Activated T-cell treated with anti-CD3 and anti-CD28 coated beads, Interleukin-2, amount 50 U/mL, for 72 hours (primary cell): Measurements from ENCODE around the gene BIN2. TPM values are rescaled to one million over a fixed set of nuclear protein-coding genes. Genes with fewer than 3 reads are reported as not detected.

Experiments
- ATAC-seq, 2 donors: fragments of 150-1000 bp; cut with Tn5 transposase; replicated peaks in 1 of 2; 2 replicates each; pipeline ENCODE4 v1.10.0; 2021; ENCODE audit warnings: moderate library complexity in 2 of 2, mild to moderate bottlenecking in 1 of 2
- DNase-seq, 2 donors: peaks; one replicate each; pipeline ENCODE4 v3.0.0; 2021 to 2022; ENCODE audit warnings: mixed read lengths in 1 of 2
- H3K27ac Mint-ChIP-seq: one replicate; pipeline ENCODE4 v1.8.0; 2022; ENCODE audit warnings: mild to moderate bottlenecking, moderate library complexity, mixed read lengths
- H3K27me3 Mint-ChIP-seq: one replicate; pipeline ENCODE4 v1.8.0; 2022; ENCODE audit warnings: low read depth, mixed read lengths
- H3K36me3 Mint-ChIP-seq, 2 donors: one replicate each; pipeline ENCODE4 v1.8.0; 2022; ENCODE audit warnings: mixed read lengths in 2 of 2, mild to moderate bottlenecking in 1 of 2; ENCODE audit not compliant: insufficient read depth in 2 of 2
- H3K4me1 Mint-ChIP-seq: one replicate; pipeline ENCODE4 v1.8.0; 2022; ENCODE audit warnings: low read depth, mixed read lengths
- H3K4me3 Mint-ChIP-seq, 2 donors: one replicate each; pipeline ENCODE4 v1.8.0; 2022; ENCODE audit warnings: mild to moderate bottlenecking in 2 of 2, mixed read lengths in 2 of 2, moderate library complexity in 2 of 2
- H3K9me3 Mint-ChIP-seq, 2 donors: one replicate each; pipeline ENCODE4 v1.8.0; 2022; ENCODE audit warnings: mixed read lengths in 2 of 2
- total RNA-seq, 2 donors: library from RNA; stranded (reverse); gene quantifications; one replicate each; pipeline ENCODE4 v1.2.3, GENCODE V29; 2022

Gene BIN2
- total RNA-seq, 2 donors from 2014 or later: 102 to 104 TPM

DNA sequence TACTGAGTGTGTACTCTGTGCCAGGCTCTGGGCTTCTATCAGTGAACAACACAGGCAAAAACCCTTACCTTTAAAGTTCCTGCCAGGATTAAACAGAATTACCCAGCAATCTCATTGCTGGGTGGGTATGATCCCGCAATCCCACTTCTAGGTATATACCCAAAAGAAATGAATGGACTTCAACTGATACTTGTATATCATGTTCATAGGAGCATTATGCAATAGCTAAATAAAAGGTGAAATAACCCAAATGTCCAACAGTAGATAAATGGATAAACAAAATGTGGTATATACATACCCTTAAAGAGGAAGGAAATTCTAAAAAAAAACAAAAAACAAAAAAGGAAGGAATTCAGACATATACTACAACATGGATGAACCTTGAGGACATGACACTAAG, 70.7 kb downstream of the BIN2 start:
- no peak overlapping the region for H3K4me3 Mint-ChIP-seq
- no peaks in the 10 kb centered on the region for H3K27me3 Mint-ChIP-seq
- no peaks in the 10 kb centered on the region for H3K36me3 Mint-ChIP-seq
- peaks cover 5% of the 10 kb centered on the region for H3K4me1 Mint-ChIP-seq
- ATAC-seq (no peak), DNase-seq (no peak)
- no peak overlapping the region for H3K27ac Mint-ChIP-seq
- H3K9me3 Mint-ChIP-seq: no peaks in the 10 kb centered on the region

DNA sequence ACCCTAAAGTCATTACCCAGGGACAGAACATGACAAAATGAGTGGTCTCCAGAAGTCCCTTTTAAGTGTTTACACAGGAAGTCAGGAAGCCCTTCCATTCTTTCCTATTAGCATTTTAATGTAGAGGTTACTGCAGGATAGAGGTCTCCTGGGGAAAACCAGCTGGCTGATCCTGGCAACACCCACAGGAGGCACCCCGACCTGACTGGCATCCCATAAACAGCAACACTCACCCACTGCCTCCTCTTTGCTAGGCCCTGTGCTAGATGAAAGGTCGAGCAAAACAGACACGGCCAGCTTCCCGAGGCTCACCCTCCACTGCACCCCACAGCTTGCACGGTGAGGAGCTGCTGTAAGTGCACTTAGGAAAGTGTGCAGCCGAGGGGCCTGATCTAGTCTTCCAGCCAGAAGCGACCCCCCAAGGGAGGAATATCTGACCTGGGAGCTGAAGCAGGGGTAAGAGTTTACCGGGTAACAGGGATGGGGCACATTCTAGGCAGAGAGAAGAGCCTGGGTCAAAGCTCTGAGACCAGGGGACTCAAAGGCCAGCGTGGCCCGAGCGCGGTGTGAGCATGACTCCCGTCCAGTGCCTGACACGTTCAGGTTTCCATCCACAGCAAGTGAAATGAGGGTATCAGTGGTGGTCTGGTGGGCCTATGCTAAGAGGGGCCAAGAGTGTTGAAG, 76.3 kb downstream of the BIN2 start:
- Mint-ChIP-seq H3K36me3 (peaks cover 8 to 10% of the 10 kb centered on the region in 2 donors), H3K27me3 (no peaks in the 10 kb centered on the region), H3K4me1 (peaks cover 35% of the 10 kb centered on the region), H3K27ac (peak overlapping the region; percentile 70), H3K4me3 (peak overlapping the region in 1 of 2 donors; percentile 27), H3K9me3 (no peaks in the 10 kb centered on the region)
- ATAC-seq (no peak), DNase-seq (no peak)

DNA sequence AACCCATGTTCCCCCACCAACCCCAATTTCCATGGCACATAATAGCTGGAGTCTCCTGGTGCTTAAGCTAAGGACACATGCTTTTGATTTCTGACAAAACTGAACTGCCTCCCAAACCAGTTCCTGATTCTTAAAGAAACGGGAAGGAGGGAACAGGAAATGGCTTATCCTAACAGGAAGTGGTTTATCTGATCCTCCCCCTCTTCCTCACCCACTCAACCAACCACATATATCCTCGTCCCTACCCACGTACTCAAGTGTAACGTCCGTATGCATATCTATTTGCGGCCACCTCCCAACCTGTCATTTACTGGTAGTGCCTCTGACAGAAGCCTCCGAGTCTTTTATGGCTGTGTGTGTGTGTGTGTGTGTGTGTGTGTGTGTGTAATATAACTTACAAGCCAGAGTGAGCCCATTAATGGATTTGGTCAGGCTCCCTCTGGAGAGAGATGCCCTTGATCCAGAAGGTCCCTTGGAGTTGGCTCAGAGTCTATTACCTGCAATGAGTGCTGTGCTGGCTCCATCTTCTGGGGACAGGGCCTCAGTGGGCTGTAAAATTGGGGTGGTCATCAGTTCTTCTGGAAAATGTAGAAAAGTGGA, 77.6 kb downstream of the BIN2 start:
- H3K36me3 Mint-ChIP-seq: peaks cover 9 to 20% of the 10 kb centered on the region in 2 donors
- peak overlapping the region; percentile 27 for H3K27ac Mint-ChIP-seq
- peaks cover 45% of the 10 kb centered on the region for H3K4me1 Mint-ChIP-seq
- peak overlapping the region; percentile 42 to 48 for H3K4me3 Mint-ChIP-seq
- DNase-seq: peak; percentile 19 to 36
- peak; percentile 63 to 78 for ATAC-seq
- no peaks in the 10 kb centered on the region for H3K9me3 Mint-ChIP-seq
- H3K27me3 Mint-ChIP-seq: no peaks in the 10 kb centered on the region

DNA sequence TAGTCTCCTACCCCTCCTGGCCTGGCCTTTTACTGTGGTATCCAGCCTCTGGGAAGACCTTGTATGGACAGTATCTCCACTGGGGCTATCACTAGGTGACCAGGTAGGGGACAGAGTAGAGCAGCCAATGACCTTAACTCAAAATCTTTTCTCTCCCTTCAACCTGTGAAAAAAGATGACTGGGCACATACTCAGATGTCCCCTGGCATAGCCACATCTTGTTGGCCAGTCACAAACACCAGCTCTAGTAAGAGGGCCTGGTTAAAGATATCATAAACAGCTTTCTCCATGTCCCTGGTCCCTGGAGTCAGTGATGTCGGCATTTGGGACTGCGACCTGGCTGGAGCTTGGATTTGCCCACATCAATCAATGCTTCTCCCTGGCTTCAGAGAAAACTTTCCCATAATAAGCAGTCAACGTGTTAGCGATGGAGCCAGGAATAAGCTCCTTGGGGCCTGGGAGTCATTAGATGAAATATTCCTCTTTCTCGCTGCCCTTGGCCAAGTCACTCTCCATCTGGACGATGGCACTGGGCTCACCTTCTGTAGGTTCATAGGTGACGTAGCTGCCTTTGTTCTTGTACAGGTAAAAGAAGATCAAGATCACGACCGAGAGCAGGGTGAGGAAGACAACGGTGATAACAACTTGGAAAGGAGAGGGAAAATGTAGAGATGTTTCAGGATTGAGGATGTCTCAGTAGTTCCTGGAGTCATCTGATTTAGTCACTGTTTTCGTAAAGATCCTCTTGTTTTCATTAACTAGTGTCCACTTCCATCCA, 78.3 kb downstream of the BIN2 start:
- peaks cover 9 to 27% of the 10 kb centered on the region in 2 donors for H3K36me3 Mint-ChIP-seq
- H3K27me3 Mint-ChIP-seq: no peaks in the 10 kb centered on the region
- peak in 1 of 2 donors; percentile 10 for ATAC-seq
- DNase-seq: no peak
- H3K4me3 Mint-ChIP-seq: peak overlapping the region; percentile 42 to 48
- H3K27ac Mint-ChIP-seq: peak overlapping the region; percentile 27
- H3K9me3 Mint-ChIP-seq: no peaks in the 10 kb centered on the region
- peaks cover 52% of the 10 kb centered on the region for H3K4me1 Mint-ChIP-seq

DNA sequence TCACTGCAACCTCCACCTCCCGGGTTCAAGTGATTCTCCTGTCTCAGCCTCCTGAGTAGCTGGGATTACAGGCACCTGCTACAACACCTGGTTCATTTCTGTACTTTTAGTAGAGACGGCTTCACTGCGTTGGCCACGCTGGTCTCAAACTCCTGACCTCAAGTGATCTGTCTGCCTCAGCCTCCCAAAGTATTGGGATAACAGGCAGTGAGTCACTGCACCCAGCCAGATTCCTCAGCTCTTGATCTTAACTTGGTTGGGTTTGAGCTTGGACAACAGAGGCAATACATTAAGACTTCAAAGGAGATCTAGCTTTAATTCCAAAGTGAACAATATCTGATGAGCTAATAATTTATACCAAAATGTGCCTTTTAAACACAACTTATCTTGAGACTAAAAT, 79.7 kb downstream of the BIN2 start:
- Mint-ChIP-seq H3K4me1 (peaks cover 64% of the 10 kb centered on the region), H3K27me3 (no peaks in the 10 kb centered on the region), H3K36me3 (peaks cover 11 to 32% of the 10 kb centered on the region in 2 donors), H3K27ac (no peak overlapping the region), H3K9me3 (no peaks in the 10 kb centered on the region), H3K4me3 (no peak overlapping the region)
- no peak for DNase-seq
- no peak for ATAC-seq

DNA sequence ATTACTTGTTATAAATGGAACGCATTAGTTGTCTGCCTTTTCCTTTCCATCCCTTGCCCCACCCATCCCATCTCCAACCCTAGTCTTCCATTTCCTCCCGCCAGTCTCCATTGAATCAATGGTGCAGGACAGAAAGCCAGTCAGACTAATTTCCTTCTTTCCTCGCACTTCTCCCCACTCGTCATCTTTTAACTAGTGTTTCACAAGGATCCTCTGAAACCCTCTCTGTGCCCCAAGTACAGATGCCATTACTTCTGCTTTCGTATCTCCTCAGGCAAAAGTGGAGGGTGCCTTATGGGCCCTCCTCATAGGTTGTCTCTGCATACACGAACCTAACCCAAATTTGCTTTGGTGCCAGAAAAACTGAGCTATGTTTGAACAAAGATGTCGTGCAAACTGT, 81.1 kb downstream of the BIN2 start:
- H3K4me3 Mint-ChIP-seq: no peak overlapping the region
- ATAC-seq: no peak
- peaks cover 70% of the 10 kb centered on the region for H3K4me1 Mint-ChIP-seq
- H3K27ac Mint-ChIP-seq: peak overlapping the region; percentile 3
- DNase-seq: no peak
- no peaks in the 10 kb centered on the region for H3K9me3 Mint-ChIP-seq
- no peaks in the 10 kb centered on the region for H3K27me3 Mint-ChIP-seq
- peaks cover 12 to 34% of the 10 kb centered on the region in 2 donors for H3K36me3 Mint-ChIP-seq

DNA sequence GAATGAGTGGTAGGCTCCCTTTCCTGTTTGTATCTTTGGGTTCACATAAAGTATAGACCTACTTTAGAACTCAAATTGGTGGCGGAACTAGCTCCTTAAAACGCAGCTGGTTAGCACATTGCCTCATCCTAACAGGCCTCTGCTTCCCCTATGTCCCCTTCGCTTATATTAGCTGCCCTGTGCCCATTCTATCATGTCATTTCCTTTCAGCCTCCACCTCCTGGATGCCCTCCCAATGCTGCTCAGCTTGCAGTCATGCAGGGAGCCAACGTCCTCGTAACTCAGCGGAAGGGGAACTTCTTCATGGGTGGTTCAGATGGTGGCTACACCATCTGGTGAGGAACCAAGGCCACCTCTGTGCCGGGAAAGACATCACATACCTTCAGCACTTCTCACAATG, 81.9 kb downstream of the BIN2 start:
- Mint-ChIP-seq H3K4me1 (peaks cover 66% of the 10 kb centered on the region), H3K27ac (no peak overlapping the region), H3K36me3 (peaks cover 12 to 34% of the 10 kb centered on the region in 2 donors), H3K4me3 (no peak overlapping the region), H3K27me3 (no peaks in the 10 kb centered on the region), H3K9me3 (no peaks in the 10 kb centered on the region)
- no peak for DNase-seq
- no peak for ATAC-seq

DNA sequence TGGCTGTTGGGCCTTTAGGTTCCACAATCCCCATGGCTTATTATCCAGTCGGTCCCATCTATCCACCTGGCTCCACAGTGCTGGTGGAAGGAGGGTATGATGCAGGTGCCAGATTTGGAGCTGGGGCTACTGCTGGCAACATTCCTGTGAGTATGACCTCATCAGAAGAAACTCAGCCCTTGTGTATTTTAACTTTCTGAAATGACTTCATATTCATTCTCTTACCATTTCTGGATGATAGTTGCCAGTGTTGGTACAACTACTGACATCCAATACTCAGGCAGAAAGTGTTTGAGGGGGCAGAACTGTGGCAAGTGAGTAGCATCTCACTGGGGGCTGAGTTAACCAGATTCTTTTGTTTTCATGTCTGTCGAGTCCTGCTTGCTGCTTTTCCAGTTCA, 83.0 kb downstream of the BIN2 start:
- peak overlapping the region; percentile 86 for H3K27ac Mint-ChIP-seq
- no peak for DNase-seq
- no peaks in the 10 kb centered on the region for H3K27me3 Mint-ChIP-seq
- H3K4me1 Mint-ChIP-seq: peaks cover 54% of the 10 kb centered on the region
- peaks cover 11 to 34% of the 10 kb centered on the region in 2 donors for H3K36me3 Mint-ChIP-seq
- H3K9me3 Mint-ChIP-seq: no peaks in the 10 kb centered on the region
- ATAC-seq: no peak
- H3K4me3 Mint-ChIP-seq: peak overlapping the region; percentile 96

DNA sequence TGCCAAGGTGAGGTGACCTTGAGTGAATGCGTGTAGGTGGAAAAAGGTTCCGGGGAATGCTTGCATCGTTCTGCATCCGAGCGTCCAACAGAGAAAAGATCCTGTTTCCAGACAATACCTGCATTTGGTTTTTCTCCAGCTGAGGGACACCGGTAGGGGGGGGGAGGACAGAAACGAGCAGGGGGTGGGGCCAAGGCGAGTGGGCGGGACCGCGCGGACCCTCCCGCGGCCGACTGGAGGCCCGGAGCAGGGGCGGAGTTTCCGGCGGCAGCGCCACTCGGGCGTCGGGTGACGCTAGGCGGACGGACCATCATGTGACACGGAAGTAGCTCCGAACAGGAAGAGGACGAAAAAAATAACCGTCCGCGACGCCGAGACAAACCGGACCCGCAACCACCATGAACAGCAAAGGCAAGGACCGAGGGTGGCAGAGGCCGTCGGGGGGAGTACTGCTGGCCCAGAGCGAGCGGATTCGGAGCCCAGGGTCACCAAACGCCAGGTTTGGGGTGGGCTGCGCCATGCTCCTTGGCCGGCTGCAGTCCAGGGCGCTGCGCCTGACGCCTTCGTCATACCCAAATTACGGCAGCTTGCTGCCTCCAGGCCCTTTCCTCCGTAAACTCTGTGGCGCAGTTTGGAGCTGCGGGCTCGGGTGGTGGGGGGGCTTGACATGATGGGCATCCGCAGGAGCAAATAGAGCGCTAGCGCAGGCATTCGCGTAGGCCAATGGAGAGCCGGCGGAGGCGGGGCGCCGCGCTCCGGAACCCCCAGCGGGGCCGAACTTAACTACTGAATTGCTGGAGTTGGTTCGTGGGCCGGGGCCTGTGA, 85.3 kb downstream of the BIN2 start, which contains the start of gene DAZAP2:
TSS of gene DAZAP2 (plus strand) at position 317 of the 825 bp plus-strand sequence. CDS start at position 399, 82 bp downstream.
- peaks cover 44% of the 10 kb centered on the region for H3K4me1 Mint-ChIP-seq
- ATAC-seq (peak; percentile 94 to 95), DNase-seq (peak; percentile 95 to 97)
- H3K9me3 Mint-ChIP-seq: no peaks in the 10 kb centered on the region
- H3K27ac Mint-ChIP-seq: peak within 1 kb of the TSS; percentile 96
- H3K27me3 Mint-ChIP-seq: no peaks in the 10 kb centered on the region
- peak within 1 kb of the TSS; percentile 96 for H3K4me3 Mint-ChIP-seq
- H3K36me3 Mint-ChIP-seq: peaks cover 8 to 28% of the 10 kb centered on the region in 2 donors

DNA sequence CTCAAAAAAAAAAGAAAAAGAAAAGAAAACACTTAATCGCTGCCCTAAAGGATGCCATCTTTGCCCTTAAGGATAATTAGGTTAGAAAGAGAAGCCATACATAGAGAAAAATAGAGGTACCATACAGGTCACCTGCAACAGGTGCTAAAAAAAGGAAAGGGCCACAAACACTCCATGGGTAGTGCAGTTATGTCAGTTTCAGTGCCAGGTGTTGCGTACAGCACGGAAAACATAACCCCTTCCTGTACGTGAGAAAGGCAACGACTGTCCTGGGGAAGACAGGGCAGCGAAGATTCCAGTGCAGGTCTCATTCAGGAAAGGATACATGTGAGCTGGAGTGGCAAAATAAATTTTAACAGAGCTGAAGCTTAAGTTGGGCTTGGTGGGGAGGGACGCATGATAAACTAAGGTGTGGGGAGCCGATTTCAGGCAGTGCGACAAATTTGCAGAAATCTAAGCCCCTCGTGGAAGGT, 85.9 kb downstream of the BIN2 start:
- peak overlapping the region; percentile 96 for H3K27ac Mint-ChIP-seq
- peak overlapping the region; percentile 96 for H3K4me3 Mint-ChIP-seq
- peaks cover 8 to 28% of the 10 kb centered on the region in 2 donors for H3K36me3 Mint-ChIP-seq
- DNase-seq: peak in 1 of 2 donors; percentile 14
- peak in 1 of 2 donors; percentile 1 for ATAC-seq
- H3K4me1 Mint-ChIP-seq: peaks cover 42% of the 10 kb centered on the region
- H3K27me3 Mint-ChIP-seq: no peaks in the 10 kb centered on the region
- no peaks in the 10 kb centered on the region for H3K9me3 Mint-ChIP-seq

DNA sequence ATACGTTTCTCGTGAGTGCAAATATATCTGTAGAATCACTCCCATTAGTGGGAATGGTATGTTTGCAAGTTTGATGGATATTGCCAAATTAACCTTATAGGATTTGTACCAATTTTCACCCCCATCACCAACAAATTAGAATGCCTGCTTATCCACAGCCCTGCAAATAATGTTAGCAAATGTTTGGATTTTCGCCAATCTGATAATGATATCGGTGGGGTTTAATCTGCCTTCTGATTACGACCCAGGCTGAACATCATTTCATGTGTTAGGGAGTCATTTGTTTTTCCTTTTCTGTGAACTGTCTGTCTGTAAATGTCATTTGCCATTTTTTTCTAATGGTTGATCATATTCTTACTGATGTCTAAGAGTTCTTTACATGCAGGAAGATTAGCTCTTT, 89.4 kb downstream of the BIN2 start:
- H3K9me3 Mint-ChIP-seq: no peaks in the 10 kb centered on the region
- DNase-seq (no peak), ATAC-seq (no peak)
- peaks cover 2 to 3% of the 10 kb centered on the region in 2 donors for H3K36me3 Mint-ChIP-seq
- H3K27ac Mint-ChIP-seq: no peak overlapping the region
- no peak overlapping the region for H3K4me3 Mint-ChIP-seq
- H3K4me1 Mint-ChIP-seq: peaks cover 9% of the 10 kb centered on the region
- no peaks in the 10 kb centered on the region for H3K27me3 Mint-ChIP-seq

DNA sequence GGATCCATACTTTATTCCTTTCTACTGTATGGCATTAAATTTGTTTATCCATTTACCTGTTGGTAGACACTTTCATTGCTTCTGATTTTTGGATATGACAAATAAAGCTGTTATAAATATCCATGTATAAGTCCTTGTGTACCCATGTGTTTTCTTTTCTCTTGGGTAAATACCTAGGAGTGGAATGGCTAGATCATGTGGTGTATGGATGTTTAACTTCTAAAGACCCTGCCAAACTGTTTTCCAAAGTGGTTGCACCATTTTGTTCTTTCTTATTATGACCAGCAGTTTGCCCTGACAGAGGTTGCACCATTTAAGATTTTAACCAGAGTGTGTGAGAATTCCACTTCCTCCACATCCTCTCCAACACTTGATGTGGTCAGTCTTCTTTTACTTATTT, 91.3 kb downstream of the BIN2 start:
- peaks cover under 1% of the 10 kb centered on the region for H3K4me1 Mint-ChIP-seq
- H3K4me3 Mint-ChIP-seq: no peak overlapping the region
- no peak for ATAC-seq
- no peaks in the 10 kb centered on the region for H3K27me3 Mint-ChIP-seq
- no peaks in the 10 kb centered on the region for H3K9me3 Mint-ChIP-seq
- no peak for DNase-seq
- H3K36me3 Mint-ChIP-seq: peaks cover 0 to 1% of the 10 kb centered on the region in 2 donors
- no peak overlapping the region for H3K27ac Mint-ChIP-seq
